ENCODE measurements around the gene CACNA2D2.

Gene CACNA2D2

DNA sequence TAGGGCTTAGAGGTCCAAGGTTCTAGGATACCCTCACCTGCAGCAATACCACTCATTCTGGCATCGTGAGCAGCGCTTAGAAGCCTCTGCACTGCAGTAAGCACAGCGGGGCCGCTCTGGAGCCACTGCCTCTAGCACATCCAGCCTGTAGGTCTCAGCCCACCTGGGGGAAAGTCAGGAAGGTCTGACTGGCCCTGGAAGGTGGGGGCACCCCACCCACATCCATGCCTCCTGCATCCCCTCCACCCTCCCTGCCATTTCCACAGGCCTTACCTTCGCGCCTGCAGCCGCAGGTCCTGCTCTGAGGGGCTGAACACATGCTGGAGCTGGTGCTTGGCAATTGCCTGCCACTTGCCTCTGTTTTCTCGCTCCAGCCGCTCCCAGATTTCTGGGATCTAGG, 161.9 kb downstream of the CACNA2D2 start:
- Histone ChIP-seq H3K9me3 (ENCODE audit: control insufficient read depth, low read length) (no peaks in the 10 kb centered on the region), H3K4me1 (ENCODE audit: control insufficient read depth, insufficient read depth, low read length) (peaks cover 6% of the 10 kb centered on the region), H3K4me3 (ENCODE audit: insufficient read depth, low read depth, low read length) (no peak overlapping the region), H3K36me3 (ENCODE audit: control insufficient read depth, insufficient read depth, low read length) (no peaks in the 10 kb centered on the region), H3K27ac (ENCODE audit: insufficient read depth, low read depth, low read length, poor library complexity, severe bottlenecking) (no peak overlapping the region), H3K27me3 (ENCODE audit: control insufficient read depth, insufficient read depth, low read length, poor library complexity, severe bottlenecking) (peaks cover 88% of the 10 kb centered on the region)
- 90 to 92% methylated on average over 9 of the region's 9 CpGs for WGBS, 2 experiments

DNA sequence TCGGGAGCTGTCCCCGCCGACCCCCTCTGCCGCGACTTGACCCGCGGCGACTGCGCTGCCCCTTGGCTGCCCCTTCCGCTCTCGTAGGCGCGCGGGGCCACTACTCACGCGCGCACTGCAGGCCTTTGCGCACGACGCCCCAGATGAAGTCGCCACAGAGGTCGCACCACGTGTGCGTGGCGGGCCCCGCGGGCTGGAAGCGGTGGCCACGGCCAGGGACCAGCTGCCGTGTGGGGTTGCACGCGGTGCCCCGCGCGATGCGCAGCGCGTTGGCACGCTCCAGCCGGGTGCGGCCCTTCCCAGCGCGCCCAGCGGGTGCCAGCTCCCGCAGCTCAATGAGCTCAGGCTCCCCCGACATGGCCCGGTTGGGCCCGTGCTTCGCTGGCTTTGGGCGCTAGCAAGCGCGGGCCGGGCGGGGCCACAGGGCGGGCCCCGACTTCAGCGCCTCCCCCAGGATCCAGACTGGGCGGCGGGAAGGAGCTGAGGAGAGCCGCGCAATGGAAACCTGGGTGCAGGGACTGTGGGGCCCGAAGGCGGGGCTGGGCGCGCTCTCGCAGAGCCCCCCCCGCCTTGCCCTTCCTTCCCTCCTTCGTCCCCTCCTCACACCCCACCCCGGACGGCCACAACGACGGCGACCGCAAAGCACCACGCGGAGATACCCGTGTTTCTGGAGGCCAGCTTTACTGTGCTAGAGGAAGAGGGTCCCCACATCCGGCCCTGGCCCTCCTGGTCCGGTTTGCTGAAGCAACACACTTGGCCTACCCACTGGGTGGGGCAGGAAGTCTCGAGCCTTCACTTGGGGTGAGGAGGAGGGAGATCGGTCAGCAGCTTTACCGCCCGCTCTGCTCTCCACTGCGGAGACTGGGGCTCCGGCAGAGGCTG, 162.7 kb downstream of the CACNA2D2 start, which contains the start of gene RASSF1:
Gene RASSF1, minus strand, starts transcription at position 389 of the 882 bp plus-strand sequence. Its CDS starts 31 bp downstream, at position 358.
- Histone ChIP-seq H3K4me3 (ENCODE audit: insufficient read depth, low read depth, low read length) (peak within 1 kb of the TSS; percentile 13), H3K9me3 (ENCODE audit: control insufficient read depth, low read length) (no peaks in the 10 kb centered on the region), H3K27ac (ENCODE audit: insufficient read depth, low read depth, low read length, poor library complexity, severe bottlenecking) (no peak within 1 kb of the TSS), H3K27me3 (ENCODE audit: control insufficient read depth, insufficient read depth, low read length, poor library complexity, severe bottlenecking) (peaks cover 80% of the 10 kb centered on the region), H3K36me3 (ENCODE audit: control insufficient read depth, insufficient read depth, low read length) (no peaks in the 10 kb centered on the region), H3K4me1 (ENCODE audit: control insufficient read depth, insufficient read depth, low read length) (peaks cover 13% of the 10 kb centered on the region)
- 15% methylated on average over 85 of the region's 85 CpGs for WGBS, 2 experiments

DNA sequence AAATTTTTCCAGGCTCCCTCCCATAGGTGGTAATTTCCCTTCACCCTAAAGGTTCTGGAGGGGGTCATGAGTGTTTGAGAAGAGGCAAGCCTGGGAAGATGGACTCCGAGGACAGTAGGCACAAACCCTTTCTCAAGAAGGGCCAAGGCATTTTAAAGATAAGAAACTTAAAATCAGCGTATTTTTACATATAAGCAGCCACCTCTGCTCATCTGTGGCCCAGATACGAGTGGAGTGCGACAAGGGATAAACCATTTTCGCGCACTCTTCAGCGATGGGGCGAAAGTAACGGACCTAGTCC, 163.3 kb downstream of the CACNA2D2 start:
- H3K36me3 ChIP-seq (ENCODE audit: control insufficient read depth, insufficient read depth, low read length), result no peaks in the 10 kb centered on the region
- H3K4me3 ChIP-seq (ENCODE audit: insufficient read depth, low read depth, low read length), result peak overlapping the region; percentile 13
- WGBS, 2 experiments, result 40 to 42% methylated on average over 9 of the region's 9 CpGs
- H3K27ac ChIP-seq (ENCODE audit: insufficient read depth, low read depth, low read length, poor library complexity, severe bottlenecking), result no peak overlapping the region
- no peaks in the 10 kb centered on the region for H3K9me3 ChIP-seq (ENCODE audit: control insufficient read depth, low read length)
- peaks cover 13% of the 10 kb centered on the region for H3K4me1 ChIP-seq (ENCODE audit: control insufficient read depth, insufficient read depth, low read length)
- peaks cover 74% of the 10 kb centered on the region for H3K27me3 ChIP-seq (ENCODE audit: control insufficient read depth, insufficient read depth, low read length, poor library complexity, severe bottlenecking)

DNA sequence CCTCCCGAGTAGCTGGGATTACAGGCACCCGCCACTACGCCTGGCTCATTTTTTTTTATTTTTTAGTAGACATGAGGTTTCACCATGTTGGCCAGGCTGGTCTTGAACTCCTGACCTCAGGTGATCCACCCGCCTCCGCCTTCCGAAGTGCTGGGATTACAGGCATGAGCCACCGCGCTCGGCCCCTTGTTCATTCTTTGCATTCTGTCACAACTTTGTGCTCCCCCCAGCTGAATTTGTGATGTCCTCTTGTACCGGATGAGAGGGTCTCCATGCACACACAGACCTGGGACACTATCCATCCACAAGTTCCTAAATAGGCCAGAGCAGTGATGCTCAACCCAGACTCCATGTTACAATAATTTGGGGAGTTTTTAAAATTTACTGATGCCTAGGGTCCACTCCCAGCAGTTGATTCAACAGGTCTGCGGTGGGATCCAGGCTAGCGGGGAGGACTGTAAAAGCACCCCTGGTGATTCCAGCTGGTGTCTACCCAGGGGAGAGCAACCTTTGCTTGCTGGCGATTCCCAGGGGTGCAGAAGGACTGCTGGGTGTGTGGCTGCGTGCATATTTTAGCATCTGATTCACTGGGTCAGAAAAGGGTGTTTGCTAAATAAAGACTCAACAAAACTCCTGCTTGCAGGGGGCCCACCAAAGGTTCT, 163.8 kb downstream of the CACNA2D2 start:
- Histone ChIP-seq H3K4me3 (ENCODE audit: insufficient read depth, low read depth, low read length) (no peak overlapping the region), H3K27me3 (ENCODE audit: control insufficient read depth, insufficient read depth, low read length, poor library complexity, severe bottlenecking) (peaks cover 69% of the 10 kb centered on the region)
- WGBS, 2 experiments, result 87 to 90% methylated on average over 14 of the region's 14 CpGs

DNA sequence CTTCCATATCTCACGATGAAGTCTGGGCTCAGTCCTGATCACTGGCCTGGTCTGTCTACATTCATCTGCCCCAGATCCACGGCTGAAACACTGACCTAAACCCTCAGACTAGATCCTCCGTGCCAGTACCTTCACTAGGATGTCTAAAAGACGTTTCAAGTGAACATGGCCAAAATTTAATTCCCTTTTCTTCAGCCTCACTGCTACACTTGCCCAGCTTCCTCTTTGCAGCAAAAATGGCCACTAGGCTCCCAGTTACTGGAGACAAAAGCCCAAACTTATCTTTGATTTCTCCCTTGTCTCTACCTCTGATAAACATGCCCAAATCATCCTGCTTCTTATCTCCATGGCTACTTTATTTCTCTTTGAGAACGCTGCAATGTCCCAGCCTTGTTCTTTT, 164.5 kb downstream of the CACNA2D2 start:
- no peak overlapping the region for H3K4me3 ChIP-seq (ENCODE audit: insufficient read depth, low read depth, low read length)
- peaks cover 4% of the 10 kb centered on the region for H3K36me3 ChIP-seq (ENCODE audit: control insufficient read depth, insufficient read depth, low read length)
- H3K27me3 ChIP-seq (ENCODE audit: control insufficient read depth, insufficient read depth, low read length, poor library complexity, severe bottlenecking), result peaks cover 64% of the 10 kb centered on the region
- no peaks in the 10 kb centered on the region for H3K9me3 ChIP-seq (ENCODE audit: control insufficient read depth, low read length)
- peaks cover 13% of the 10 kb centered on the region for H3K4me1 ChIP-seq (ENCODE audit: control insufficient read depth, insufficient read depth, low read length)
- WGBS, 2 experiments, result 90% methylated on average over 5 of the region's 5 CpGs
- H3K27ac ChIP-seq (ENCODE audit: insufficient read depth, low read depth, low read length, poor library complexity, severe bottlenecking), result no peak overlapping the region

More for the DNA sequence above, 163.8 kb downstream of the CACNA2D2 start:
- Histone ChIP-seq H3K4me1 (ENCODE audit: control insufficient read depth, insufficient read depth, low read length) (peaks cover 13% of the 10 kb centered on the region), H3K27ac (ENCODE audit: insufficient read depth, low read depth, low read length, poor library complexity, severe bottlenecking) (no peak overlapping the region), H3K9me3 (ENCODE audit: control insufficient read depth, low read length) (no peaks in the 10 kb centered on the region), H3K36me3 (ENCODE audit: control insufficient read depth, insufficient read depth, low read length) (peaks cover under 1% of the 10 kb centered on the region)

DNA sequence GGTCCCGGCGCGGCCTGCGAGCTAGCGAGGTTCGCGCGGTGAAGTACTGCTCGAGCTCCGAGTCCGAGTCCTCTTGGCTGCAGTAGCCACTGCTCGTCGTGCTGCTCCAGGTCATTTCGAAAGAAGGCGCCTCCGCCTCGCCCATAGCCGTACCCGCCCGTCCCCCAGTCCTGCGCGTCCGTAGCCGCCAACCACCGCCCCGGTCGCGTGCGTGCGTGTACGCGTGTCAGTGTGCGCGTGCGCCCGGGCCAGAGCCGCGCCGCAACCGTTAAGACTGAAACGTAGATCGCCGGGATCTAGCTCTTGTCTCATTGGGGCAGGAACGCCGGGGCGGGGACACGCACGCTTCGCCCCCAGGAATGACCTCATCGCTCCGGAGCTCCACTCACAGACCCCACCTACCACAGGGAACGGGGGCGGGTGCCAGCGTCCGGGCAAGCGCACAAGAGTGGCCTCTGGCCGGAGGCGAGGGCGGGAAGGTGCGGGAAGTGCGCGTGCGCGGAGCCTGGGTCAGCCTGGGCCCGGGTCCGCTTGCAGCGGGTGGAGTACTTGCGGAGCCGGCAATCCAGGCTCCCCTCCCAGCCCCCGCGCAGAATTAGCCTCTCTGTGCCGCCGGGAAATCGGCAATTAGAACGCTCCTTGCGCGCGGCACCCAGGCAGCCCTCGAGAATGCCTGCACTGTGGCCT, 166.1 kb downstream of the CACNA2D2 start:
- Histone ChIP-seq H3K4me3 (ENCODE audit: insufficient read depth, low read depth, low read length) (peak overlapping the region; percentile 61), H3K27ac (ENCODE audit: insufficient read depth, low read depth, low read length, poor library complexity, severe bottlenecking) (peak overlapping the region; percentile 86), H3K4me1 (ENCODE audit: control insufficient read depth, insufficient read depth, low read length) (peaks cover 13% of the 10 kb centered on the region), H3K27me3 (ENCODE audit: control insufficient read depth, insufficient read depth, low read length, poor library complexity, severe bottlenecking) (peaks cover 47% of the 10 kb centered on the region), H3K9me3 (ENCODE audit: control insufficient read depth, low read length) (no peaks in the 10 kb centered on the region), H3K36me3 (ENCODE audit: control insufficient read depth, insufficient read depth, low read length) (peaks cover 4% of the 10 kb centered on the region)
- 0% methylated on average over 79 of the region's 79 CpGs for WGBS, 2 experiments

DNA sequence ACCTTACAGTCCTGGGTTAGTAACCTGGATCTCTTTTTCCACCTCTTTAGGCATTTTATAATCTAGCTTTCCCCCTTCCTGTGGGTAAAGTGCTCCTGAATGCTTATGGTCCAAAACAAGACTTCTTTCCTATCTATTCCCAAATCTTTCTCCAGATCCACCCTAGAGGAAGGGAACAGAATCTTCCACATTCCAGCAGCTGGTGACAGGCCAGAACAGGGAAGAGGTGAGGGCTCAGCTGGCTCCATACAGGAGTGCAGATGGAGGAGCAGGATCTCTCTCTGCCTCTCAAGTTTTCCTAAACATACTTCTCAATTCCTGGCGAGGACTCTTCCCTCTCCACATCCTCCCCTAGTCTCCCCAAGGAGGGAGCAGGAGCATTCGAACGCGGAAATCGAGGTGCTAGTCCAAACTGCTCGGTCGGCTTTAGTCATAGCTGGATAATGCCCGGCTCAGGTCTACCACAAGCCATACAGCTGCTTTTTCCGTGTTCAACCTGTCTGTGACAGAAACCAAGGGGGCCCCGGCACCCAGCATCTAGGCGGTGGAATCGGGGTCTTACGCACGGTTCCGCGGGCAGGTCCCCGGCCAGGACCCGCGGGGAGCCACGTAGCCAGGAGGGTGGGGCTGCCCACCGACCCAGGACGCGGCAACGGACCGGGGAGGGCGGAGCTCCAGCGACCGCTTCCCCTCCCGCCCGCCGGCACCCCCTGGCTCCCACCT, 166.8 kb downstream of the CACNA2D2 start:
- Histone ChIP-seq H3K4me1 (ENCODE audit: control insufficient read depth, insufficient read depth, low read length) (peaks cover 13% of the 10 kb centered on the region), H3K4me3 (ENCODE audit: insufficient read depth, low read depth, low read length) (peak overlapping the region; percentile 61), H3K36me3 (ENCODE audit: control insufficient read depth, insufficient read depth, low read length) (peaks cover 9% of the 10 kb centered on the region), H3K9me3 (ENCODE audit: control insufficient read depth, low read length) (no peaks in the 10 kb centered on the region), H3K27ac (ENCODE audit: insufficient read depth, low read depth, low read length, poor library complexity, severe bottlenecking) (peak overlapping the region; percentile 86), H3K27me3 (ENCODE audit: control insufficient read depth, insufficient read depth, low read length, poor library complexity, severe bottlenecking) (peaks cover 40% of the 10 kb centered on the region)
- WGBS, 2 experiments, result 0 to 1% methylated on average over 31 of the region's 31 CpGs

DNA sequence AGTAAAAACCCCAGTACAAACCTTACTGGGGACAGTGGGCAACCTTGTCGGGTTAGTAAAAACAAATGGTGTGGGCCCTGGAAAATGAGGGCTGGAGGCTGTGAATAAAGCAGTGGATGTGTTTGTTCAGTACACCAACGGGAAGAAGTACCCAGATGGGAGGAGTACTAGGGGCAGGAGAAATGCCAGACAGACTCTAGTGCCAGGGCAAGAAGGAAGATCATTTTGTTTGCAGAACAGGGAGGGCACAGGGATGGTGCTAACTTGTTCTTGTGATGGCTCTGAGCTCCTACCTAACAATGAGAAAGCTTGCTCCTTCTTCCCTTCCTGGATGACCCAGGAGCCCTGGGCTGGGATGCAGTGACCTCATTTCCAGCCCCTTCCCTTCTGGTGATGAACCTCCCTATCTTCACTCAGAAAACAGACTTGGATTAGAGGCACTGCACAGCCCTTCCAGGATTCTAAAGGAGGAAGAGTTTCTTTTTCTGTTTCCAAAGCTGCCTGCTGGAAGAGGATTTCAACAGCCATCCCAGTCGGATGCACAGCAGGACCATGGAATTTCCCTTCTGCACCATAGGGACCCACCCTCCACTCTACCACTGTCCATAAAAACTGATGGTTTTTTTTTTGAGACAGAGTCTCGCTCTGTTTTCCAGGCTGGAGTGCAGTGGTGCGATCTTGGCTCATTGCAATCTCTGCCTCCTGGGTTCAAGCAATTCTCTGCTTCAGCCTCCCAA, 168.9 kb downstream of the CACNA2D2 start:
- Histone ChIP-seq H3K4me1 (ENCODE audit: control insufficient read depth, insufficient read depth, low read length) (peaks cover 13% of the 10 kb centered on the region), H3K27me3 (ENCODE audit: control insufficient read depth, insufficient read depth, low read length, poor library complexity, severe bottlenecking) (peaks cover 19% of the 10 kb centered on the region), H3K27ac (ENCODE audit: insufficient read depth, low read depth, low read length, poor library complexity, severe bottlenecking) (no peak overlapping the region), H3K9me3 (ENCODE audit: control insufficient read depth, low read length) (no peaks in the 10 kb centered on the region), H3K4me3 (ENCODE audit: insufficient read depth, low read depth, low read length) (no peak overlapping the region), H3K36me3 (ENCODE audit: control insufficient read depth, insufficient read depth, low read length) (peaks cover 30% of the 10 kb centered on the region)
- WGBS, 2 experiments, result 92% methylated on average over 5 of the region's 5 CpGs

DNA sequence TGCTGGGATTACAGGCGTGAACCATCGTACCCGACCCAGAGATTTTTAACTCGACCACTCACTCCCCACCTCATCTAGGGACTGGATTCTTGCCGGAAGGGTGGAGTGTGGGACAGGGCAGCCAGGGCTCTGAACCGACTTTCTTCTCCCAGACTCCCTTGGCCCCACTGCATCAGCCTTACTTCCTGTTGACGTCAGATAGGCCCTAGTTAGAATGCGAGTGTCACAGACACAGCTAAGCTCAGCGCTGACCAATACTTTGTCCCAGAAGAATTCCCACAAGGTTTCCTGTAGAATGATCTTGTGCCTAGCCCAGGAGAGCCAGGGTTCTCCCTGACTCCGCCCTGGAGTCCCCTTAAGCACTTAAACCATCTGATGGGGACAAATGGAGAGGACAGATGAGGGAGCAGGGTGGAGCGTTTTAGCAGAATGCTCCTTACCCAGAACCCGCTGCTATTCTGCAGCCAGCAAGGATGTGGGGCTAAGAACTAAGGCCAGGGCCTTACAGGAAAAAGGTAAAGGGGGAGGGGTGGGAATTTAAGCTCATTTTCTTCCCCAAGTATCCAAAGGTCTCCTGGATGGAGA, 169.6 kb downstream of the CACNA2D2 start:
- Histone ChIP-seq H3K4me1 (ENCODE audit: control insufficient read depth, insufficient read depth, low read length) (peaks cover 13% of the 10 kb centered on the region), H3K36me3 (ENCODE audit: control insufficient read depth, insufficient read depth, low read length) (peaks cover 34% of the 10 kb centered on the region), H3K4me3 (ENCODE audit: insufficient read depth, low read depth, low read length) (no peak overlapping the region), H3K9me3 (ENCODE audit: control insufficient read depth, low read length) (no peaks in the 10 kb centered on the region), H3K27me3 (ENCODE audit: control insufficient read depth, insufficient read depth, low read length, poor library complexity, severe bottlenecking) (peaks cover 12% of the 10 kb centered on the region), H3K27ac (ENCODE audit: insufficient read depth, low read depth, low read length, poor library complexity, severe bottlenecking) (no peak overlapping the region)
- WGBS, 2 experiments, result 94% methylated on average over 12 of the region's 12 CpGs
